HG03103 (cell line): ENCODE measurements around the gene CXorf58.
"Not testable (repeated sequence)": the region's sequence is repeated elsewhere in the genome, so short reads cannot be mapped to it uniquely, and the experiment has no call there.

Source experiments
- ATAC-seq: cut with Tn5 transposase; IDR thresholded peaks from one replicate; pipeline ENCODE4 v1.9.1; 2021; ENCODE audit warnings: low read depth; ENCODE audit not compliant: unreplicated experiment

The CXorf58 gene, protein sequence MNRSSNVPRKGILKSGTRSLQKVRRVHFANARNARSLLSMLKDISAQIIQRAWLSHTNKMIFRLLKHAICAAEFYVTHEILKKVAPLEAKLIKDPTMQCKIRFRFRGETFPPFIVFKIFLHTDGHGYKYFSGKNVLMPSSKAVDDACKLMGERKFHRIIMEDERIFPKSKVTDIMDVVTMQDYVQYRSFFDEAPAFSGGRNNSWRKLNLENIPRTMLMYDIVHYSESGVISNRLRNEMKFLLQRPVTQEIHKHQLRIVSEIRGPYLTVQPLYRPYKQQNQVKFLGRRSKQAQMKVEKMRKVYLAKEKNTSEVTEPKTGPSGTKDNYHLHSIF

DNA sequence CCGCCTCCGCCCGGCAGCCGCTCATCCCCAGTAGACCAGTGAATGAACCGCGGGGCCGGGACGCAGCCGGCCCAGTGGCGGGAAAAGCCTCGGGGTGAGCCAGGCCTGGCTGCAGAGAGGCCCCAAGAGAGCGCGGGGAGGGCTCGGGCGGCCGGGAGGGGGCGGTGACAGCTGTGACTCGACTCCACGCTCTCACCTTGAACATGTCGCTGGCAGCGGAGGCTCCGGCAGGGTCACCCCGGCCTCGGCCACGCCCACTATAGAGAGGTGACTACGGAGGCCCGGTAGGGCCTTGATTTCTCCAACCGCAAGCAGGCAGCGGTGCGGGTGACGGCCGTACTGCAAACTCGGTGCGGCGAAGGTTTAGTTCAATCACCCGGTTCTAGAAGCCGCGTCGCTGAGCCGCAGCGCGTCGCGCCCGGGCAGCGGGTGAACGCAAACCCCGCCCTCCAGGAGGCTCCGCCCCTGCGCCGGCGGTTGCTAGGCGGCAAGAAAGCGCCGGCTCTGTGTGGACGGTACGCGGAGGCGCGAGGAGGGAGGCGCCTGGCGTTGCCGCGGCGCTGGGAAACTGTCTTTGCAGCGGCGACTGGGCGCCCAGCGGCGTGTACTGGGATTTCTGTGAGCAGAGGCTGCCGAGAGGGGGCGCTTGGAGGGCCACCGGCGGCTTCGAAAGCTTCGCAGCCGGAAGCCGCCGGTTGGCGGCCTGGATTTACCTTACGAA, at the start of gene CXorf58, which contains the start of gene APOO:
CXorf58 (plus strand) TSS at position 509 of the 721 bp plus-strand sequence. CDS start 2,297 bp downstream, outside the sequence.
APOO (minus strand) TSS at position 441 of the 721 bp plus-strand sequence; CDS start at position 205, 236 bp downstream.
- peak; percentile 84 for ATAC-seq

DNA sequence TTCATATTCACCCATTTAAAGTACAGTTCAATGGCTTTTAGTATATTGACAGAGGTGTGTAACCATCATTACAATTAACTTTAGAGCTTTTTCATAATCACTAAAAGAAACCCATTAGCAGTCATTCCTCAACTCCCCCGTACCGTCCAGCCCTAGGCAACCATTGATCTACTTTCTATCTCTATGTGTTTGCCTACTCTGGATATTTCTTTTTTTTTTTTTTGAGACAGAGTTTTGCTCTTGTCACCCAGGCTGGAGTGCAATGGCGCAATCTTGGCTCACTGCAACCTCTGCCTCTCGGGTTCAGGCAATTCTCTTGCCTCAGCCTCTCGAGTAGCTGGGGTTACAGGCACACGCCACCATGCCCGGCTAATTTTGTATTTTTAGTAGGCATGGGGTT, 48.6 kb upstream of the CXorf58 start:
- ATAC-seq, result not testable (repeated sequence)

DNA sequence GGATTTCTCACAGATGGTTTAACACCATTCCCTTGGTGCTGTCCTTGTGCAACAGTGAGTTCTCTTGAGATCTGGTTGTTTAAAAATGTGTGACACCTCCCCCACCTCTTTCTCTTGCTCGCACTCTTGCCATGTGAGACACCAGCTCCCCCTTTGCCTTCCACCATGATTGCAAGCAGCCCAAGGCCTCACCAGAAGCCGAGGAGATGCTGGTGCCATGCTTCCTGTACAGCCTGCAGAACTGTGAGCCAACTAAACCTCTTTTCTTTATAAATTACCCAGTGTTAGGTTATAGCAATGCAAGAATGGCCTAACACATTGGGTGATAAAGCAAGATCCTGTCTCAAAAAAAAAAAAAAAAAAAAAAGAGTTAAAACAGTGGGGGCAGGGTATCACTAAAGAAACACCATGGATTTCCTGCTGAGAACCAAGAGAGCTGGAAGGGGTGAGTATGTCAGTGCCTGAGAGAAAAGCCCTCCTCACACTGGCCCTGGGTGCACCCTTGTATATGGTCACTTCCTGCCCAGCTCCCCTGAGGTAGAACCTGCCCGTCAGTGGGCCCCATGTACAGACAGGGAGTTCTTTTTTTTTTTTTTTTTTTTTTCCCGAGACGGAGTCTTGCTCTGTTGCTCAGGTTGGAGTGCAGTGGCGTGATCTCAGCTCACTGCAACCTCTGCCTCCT, 46.5 kb upstream of the CXorf58 start:
- ATAC-seq, result no peak

DNA sequence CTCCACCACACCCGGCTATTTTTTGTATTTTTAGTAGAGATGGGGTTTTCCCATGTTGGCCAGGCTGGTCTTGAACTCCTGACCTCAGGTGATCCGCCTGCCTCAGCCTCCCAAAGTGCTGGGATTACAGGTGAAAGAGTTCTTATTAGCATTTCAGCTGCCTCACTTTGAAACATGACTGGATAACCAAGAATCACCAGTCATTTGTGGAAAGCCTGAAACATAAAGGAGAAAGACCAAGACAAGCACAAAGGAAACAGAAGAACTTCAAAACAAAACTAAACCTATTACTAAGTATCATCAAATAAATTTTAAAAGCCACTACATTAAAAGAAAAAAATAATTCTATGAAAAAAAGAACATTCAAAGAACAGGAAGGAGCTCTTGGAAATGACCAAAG, 45.9 kb upstream of the CXorf58 start:
- ATAC-seq, result not testable (repeated sequence)

DNA sequence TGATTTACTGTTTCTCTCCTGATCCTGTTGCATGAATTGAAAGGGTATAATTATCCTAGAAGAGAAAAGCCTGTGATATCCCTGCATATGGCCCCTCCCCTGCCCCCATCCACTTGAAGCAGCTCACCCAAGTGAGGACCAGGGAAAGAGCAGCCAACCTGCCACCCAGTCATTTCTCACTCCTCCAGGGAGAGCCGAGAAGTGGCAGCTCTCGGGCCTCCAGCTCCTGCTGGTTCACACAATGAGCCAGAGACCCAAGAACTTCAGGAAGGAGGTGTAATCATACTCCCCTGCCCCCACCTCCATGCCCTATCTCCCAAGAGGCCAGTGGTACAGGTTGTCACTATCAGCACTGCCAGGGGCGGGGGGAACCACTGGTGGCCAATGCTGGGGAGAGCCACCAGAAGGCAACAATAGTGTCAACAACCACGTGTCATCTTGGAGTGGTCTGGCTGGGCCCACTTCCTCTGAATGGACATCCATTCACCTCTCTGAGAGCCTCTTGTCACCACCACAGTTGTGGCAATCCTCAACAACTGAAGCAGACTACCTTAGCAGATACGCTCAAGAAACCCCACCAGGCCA, 43.0 kb upstream of the CXorf58 start:
- no peak for ATAC-seq

DNA sequence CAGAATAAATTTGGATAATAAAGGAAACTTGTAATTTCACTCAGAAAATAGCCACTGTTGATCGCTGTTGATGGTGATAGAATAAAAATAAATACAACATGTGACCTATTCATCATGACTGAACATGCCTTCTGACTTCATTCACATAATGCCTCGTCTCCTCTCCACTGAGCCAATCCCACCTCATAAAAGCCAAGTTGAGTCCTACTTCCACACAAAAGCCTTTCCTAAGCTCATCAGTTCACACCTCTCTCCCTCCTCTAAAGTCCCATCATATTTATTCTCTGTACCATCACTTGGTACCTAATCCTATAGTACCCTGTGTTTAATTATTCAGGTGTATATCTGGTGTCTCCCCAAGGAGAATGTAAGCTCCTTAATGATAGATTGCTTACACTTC, 37.8 kb upstream of the CXorf58 start:
- no peak for ATAC-seq

DNA sequence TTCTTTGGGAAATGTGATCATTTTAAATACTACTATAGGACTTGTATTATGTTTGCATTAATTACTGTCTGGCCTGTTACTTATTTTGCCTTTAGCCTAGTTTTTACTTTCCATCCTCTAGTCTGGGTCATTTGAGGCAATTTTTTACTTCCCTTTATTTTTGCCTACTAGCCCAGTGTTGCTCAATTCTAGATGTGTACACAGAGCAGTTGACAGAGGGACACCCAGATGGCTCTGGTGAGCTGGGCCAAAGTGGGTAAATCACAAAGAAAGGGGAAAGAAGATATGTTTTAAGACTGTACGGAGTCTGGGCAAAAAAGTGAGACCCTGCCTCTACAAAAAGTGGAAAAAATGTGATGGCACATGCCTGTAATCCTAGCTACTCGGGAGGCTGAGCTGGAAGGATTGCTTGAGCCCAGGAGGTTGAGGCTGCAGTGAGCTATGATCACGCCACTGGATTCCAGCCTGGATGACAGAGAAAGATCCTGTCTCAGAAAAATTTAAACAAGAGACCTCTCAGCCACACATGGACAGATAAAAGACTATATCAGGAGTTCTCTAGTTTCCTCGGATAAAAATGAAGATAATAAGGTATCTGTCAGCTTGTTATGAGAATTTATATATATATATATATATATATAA, 35.8 kb upstream of the CXorf58 start:
- no peak for ATAC-seq

DNA sequence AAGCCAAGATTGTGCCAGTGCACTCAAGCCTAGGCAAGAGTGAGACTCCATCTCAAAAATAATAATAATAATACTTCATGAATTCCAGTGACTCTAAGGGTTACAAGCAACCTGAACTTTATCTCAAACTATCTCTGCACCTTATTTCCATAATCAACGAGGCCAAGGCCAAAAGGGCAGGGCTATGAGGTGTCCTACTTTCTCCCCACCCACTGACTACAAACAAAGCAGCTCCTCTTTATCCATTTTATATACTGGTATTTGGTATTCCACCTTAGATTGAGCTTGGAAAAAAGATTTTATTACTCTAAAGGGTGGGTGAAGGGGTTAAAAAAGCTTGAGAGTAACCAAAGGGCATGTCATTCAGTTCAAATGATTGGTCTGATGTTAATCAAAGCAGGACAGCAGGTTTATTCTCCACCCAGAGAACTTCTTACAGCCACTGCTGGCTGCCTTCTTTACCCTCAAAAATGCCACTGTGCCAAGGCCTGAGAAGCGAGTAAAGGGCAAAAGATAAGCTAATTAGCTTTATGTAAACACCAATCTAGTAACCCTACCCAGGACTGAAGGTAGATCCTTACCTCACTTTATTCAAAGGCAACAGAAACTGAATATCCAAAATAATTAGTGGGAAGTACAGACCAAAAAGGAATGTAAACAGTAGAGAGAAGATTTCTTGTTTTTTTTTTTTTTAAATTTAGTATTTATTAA, 28.3 kb upstream of the CXorf58 start:
- no peak for ATAC-seq

DNA sequence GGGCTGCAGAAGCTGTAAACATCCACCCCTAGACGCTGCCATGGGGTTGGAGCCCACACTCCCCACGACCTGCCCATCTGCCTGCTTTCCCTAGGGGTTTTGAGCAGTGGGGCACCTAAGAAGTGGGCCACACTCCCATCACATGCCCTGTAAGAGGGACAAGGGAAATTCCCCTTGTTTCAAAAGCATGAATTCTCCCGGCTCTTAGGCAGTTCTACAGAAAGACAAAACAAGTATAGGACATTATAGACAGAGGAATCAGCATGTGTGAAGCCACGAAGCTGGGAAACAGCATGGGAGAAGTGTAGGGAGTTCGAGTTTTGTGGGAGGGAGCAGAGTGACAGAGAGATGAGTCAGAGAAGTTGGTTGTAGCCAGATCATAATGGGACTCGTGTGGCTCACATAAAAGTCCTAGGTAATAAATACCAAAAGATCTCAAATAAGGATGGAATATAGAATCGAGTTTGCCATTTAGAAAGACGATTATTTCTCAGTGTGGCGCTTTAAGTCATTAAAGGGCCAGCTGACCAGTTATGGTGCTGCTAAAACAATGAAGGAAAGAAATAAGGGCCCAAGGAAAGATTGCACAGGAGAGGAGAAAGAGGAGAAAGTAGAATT, 24.0 kb upstream of the CXorf58 start:
- ATAC-seq, result no peak

DNA sequence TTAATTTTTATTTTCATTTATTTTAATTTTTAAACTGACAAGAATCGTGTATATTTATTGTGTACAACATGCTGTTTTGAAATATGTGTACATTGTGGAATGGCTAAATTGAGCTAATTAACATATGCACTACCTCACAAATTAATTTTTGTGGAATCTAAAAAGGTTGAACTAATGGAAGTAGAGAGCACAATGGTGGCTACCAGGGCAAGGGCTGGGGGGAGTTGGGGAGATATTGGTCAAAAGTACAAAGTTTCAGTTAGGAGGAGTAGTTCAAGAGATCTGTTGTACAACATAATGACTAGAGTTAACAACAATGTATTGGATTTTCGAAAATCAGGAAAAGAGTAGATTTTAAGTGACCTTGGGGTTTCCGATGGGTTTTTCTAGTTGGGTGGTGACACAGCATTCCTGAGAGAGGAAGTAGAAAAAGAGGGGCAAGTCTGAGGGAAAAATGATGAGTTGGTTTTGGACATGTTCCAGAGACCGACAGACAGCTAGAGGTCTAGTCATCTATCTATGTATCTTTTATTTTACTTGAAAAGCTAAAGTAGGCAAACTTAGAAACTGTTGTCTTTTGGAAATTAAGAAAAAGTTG, 23.3 kb upstream of the CXorf58 start:
- ATAC-seq, result no peak

DNA sequence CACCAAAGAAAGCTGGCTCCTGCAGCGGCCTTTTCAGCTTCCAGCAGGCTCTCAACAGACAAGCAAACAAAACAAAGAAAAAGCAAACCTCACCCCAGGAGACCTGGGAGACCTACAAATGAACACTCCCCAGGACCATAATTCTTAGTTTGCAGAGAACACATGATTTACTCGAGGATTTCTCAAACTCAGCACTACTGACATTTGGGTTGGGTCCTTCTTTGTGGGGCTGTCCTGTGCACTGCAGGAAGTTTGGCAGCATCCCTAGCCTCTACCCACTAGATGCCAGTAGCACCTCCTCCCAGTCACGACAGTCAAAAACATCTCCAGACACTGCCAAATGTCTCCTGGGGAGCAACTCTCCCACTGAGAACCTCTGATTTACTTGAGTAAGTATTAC, 22.0 kb upstream of the CXorf58 start:
- no peak for ATAC-seq

DNA sequence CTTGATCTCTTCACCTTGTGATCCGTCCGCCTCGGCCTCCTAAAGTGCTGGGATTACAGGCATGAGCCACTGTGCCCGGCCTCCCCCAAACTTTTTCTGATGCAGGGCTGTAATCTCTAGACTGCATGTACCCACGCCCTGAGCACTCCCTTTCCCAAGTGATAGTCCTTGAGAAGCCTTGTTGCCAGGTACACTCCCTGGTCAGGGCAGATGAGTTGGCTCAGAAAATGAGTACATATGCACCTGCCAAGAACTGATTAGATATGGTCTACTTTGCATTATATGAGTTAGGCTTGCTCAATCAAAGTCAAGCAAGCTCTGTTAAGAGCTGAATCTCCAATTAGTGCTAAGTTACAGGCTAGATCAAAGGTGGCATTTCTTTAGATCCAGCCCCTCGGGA, 20.4 kb upstream of the CXorf58 start:
- ATAC-seq, result no peak

DNA sequence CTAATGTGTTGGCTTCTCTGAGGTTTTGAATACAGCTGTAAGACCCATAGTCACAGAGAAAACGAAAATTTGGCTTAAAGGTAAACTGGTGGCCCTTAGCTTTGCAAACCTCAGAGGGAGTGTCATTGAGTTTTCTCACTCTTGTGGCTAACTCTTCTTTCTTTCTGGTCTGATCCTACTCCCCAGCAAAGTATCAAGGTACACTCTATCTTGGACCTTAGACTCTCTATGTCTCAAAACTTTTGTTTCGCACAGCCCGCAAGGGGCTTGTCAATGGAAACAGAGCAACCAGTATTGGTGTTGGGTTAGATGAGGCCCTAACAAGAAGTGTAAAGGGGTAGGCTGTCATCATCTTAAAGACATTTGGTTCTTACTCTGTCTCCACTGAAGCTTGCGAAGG, 19.9 kb upstream of the CXorf58 start:
- no peak for ATAC-seq

DNA sequence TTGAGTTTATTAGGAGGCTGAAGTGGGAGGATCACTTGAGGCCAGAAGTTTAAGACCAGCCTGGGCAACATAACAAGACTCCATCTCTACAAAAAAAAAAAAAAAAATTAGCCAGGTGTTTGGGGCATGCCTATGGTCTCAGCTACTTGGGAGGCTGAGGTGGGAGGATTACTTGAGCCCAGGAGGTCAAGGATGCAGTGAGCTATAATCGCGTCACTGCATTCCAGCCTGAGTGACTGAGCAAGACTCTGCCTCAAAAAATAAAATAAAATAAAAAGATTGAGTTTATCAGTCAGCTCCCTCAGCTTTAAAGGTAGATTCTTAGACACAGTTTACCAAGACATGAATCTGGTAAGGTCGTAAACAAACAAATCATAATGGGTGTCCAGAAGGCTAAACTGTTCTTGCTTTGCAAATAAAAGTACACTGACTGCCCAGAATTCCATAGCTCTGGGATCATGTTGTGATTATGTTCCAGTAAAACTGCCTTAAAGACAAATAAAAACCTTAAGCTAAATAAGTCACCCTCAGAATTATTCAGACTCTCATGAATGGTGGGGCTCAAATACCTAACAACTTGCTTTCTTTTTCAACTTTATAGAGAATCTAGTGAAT, 18.8 kb upstream of the CXorf58 start:
- no peak for ATAC-seq

DNA sequence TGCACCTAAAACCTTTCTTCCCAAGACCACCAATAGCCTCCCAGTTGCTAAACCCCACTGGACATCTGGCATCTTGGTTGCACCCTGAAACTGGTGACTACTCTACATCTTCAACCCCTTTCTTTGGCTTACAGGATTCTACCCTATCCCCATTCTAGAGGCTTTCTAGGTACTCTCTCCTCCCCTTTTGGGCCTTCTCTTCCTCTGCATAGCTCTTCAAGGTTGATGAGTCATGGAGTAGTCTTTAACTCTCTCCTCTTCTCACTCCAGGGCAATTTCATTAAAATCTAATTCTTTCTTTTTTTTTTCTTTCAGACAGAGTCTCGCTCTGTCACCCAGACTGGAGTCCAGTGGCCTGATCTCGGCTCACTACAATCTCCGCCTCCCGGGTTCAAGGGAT, 16.9 kb upstream of the CXorf58 start:
- no peak for ATAC-seq

DNA sequence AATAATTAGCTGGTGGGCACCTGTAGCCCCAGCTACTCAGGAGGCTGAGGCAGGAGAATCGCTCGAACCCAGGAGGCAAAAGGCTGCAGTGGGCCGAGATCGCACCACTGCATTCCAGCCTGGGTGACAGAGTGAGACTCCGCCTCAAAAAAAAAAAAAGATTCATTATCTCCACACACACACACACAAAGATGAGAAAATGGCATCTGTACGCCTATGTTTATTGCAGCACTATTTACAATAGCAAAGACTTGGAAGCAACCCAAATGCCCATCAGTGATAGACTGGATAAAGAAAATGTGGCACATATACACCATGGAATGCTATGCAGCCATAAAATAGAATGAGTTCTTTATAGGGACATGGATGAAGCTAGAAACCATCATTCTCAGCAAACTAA, 12.8 kb upstream of the CXorf58 start:
- ATAC-seq, result not testable (repeated sequence)

DNA sequence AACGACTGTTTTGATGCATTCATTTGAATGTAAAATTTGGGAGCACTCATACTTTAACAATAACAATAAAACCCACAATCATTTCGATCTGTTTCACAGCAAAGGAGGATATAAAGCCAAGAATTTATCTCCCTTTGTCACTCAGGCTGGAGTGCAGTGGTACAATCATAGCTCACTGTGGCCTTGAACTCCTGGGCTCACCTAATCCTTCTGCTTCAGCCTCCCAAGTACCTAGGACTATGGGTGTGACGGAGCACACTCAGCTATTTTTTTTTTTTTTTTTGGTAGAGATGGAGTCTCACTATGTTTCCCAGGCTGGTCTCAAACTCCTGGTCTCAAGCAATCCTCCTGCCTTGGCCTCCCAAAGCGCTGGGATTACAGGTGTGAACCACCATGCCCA, 11.3 kb upstream of the CXorf58 start:
- ATAC-seq, result not testable (repeated sequence)

DNA sequence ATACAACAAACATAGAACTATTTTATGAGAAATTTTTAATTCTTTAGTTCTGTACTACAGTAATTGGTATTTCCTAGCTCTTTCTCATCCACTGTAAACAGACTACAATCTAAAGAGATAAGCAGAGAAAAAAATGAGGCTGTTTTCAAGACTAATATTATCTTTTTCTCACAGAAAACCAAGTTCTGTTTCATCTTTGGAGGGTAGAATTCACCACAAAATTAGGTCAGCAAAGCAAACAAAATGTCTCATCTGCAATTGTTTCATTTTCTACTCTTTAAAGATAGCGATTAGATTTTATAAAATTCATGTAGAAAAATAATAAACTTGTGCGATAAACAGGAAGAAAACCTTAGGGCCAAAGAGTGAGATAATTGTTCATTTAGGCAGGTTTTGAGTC, 10.8 kb upstream of the CXorf58 start:
- no peak for ATAC-seq
